Lung (tissue), 12 donors: ENCODE measurements around the gene GLB1L3. TPM values are rescaled to one million over a fixed set of nuclear protein-coding genes. Genes with fewer than 3 reads are reported as not detected.

ENCODE experiments used
- ATAC-seq: fragments of 200-7000 bp; cut with Tn5 transposase; one replicate; pipeline ENCODE4 v1.9.1; 2020; ENCODE audit warnings: moderate number of reproducible peaks; ENCODE audit not compliant: insufficient read depth, low FRiP score
- DNase-seq, 3 donors: peaks; one replicate each; pipeline ENCODE4 v3.0.0-alpha.2; 2013 to 2017
- H3K27ac ChIP-seq, 2 donors: one replicate each; pipeline ENCODE4 v1.5.1; 2013; ENCODE audit warnings: mild to moderate bottlenecking in 2 of 2, moderate library complexity in 2 of 2, control low read depth in 1 of 2, inconsistent platforms in 1 of 2, low read depth in 1 of 2, low read length in 1 of 2
- H3K27me3 ChIP-seq, 3 donors: one replicate each; pipeline ENCODE4 v1.5.1; 2013; ENCODE audit warnings: low read length in 2 of 3; ENCODE audit not compliant: control insufficient read depth in 3 of 3, insufficient read depth in 3 of 3
- H3K36me3 ChIP-seq, 4 donors: one replicate each; pipeline ENCODE4 v1.5.1; 2013; ENCODE audit warnings: low read length in 4 of 4, mild to moderate bottlenecking in 1 of 4, moderate library complexity in 1 of 4; ENCODE audit not compliant: control insufficient read depth in 4 of 4, insufficient read depth in 4 of 4
- H3K4me1 ChIP-seq, 5 donors: one replicate each; pipeline ENCODE4 v1.5.1; 2013; ENCODE audit warnings: low read length in 5 of 5, mild to moderate bottlenecking in 2 of 5, moderate library complexity in 1 of 5; ENCODE audit not compliant: control insufficient read depth in 5 of 5, insufficient read depth in 5 of 5
- H3K4me3 ChIP-seq: one replicate; pipeline ENCODE4 v1.5.1; 2013; ENCODE audit warnings: mild to moderate bottlenecking, control low read depth, moderate library complexity
- H3K9ac ChIP-seq, 2 donors: one replicate each; pipeline ENCODE4 v1.5.1; 2013; ENCODE audit warnings: low read length in 2 of 2, control low read depth in 1 of 2; ENCODE audit not compliant: insufficient read depth in 1 of 2
- H3K9me3 ChIP-seq, 4 donors: one replicate each; pipeline ENCODE4 v1.5.1; 2013; ENCODE audit warnings: low read length in 3 of 4, mild to moderate bottlenecking in 1 of 4, moderate library complexity in 1 of 4; ENCODE audit not compliant: control insufficient read depth in 4 of 4, insufficient read depth in 3 of 4
- WGBS, 2 donors: extraction: QIAGEN DNeasy Blood & Tissue Kit; methylation state at CpG; one replicate each; pipeline ENCODE4 v1.1.7; 2013; 5-methylcytosine and 5-hydroxymethylcytosine counted together
- polyA plus RNA-seq, 2 donors: library from polyadenylated mRNA; stranded (reverse); fragments of 200-250 nt; gene quantifications; one replicate each; pipeline ENCODE4 v1.2.1, GENCODE V29; 2013
- total RNA-seq, 2 donors: library from RNA; depleted of rRNA in 1 of 2; stranded (reverse); fragments of >200 nt in 1 of 2; gene quantifications; one replicate each; pipeline ENCODE4 v1.2.1, GENCODE V29; 2014 to 2021
- TF ChIP-seq, protein P1 (sequence below): IDR thresholded peaks from 2 replicates; pipeline ENCODE4 v1.5.1; 2012; ENCODE audit warnings: mild to moderate bottlenecking; ENCODE audit errors: control extremely low read depth, extremely low read depth
- donor health status: control.
- donor health status: control.
- donor health status: Bipolar disorder and iron deficiency.
- donor health status: healthy.
- donor health status: DM: yes; HTN: yes; CAD: no.

Gene GLB1L3
- total and polyA plus RNA-seq, 4 donors = 0.06 to 0.29 (median 0.18) TPM; not detected in 1

DNA sequence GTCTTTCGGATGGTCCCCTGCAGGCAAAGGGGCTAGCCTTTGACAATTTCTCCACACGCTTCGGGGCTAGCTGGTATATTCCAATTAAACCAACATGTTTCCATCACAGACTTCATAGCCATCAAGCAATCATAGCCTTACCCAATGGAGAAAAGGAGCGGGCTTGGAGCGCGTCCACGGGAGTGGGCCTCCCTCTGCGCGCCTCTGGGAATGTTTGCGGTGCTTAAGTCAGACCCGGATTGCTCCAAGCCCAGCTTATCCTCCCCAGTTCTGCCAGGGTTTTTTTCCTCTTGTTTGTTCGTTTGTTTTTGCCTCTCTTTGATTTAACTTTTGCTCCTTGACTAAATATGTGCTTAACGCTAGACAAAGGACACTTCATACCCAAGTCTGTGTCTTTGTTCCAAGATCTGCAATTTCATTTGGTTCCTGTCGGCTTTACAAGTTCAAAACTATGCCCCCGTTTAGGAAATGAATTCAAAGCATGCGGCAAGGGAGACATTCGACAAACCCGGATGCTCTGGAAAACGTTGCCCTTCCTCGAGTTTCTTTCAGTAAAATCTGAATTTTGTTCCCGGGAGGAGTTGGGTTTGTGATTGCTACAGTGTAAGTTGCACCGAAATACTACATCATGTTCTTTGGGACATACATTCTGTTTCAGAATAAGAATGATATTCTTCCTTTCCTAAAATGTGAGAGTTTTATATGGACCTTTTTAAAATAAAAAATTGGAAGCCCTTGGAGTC, 54.6 kb downstream of the GLB1L3 start:
- Histone ChIP-seq H3K36me3 (no peaks in the 10 kb centered on the region), H3K4me1 (peaks cover 0 to 7% (median 3%) of the 10 kb centered on the region in 5 donors), H3K27me3 (peaks cover 0 to 33% (median 28%) of the 10 kb centered on the region in 3 donors), H3K9ac (no peak overlapping the region), H3K27ac (no peak overlapping the region), H3K4me3 (no peak overlapping the region), H3K9me3 (no peaks in the 10 kb centered on the region)
- WGBS, 2 donors = 27 to 35% methylated on average over 22 of the region's 22 CpGs
- TF ChIP-seq, protein P1, sequence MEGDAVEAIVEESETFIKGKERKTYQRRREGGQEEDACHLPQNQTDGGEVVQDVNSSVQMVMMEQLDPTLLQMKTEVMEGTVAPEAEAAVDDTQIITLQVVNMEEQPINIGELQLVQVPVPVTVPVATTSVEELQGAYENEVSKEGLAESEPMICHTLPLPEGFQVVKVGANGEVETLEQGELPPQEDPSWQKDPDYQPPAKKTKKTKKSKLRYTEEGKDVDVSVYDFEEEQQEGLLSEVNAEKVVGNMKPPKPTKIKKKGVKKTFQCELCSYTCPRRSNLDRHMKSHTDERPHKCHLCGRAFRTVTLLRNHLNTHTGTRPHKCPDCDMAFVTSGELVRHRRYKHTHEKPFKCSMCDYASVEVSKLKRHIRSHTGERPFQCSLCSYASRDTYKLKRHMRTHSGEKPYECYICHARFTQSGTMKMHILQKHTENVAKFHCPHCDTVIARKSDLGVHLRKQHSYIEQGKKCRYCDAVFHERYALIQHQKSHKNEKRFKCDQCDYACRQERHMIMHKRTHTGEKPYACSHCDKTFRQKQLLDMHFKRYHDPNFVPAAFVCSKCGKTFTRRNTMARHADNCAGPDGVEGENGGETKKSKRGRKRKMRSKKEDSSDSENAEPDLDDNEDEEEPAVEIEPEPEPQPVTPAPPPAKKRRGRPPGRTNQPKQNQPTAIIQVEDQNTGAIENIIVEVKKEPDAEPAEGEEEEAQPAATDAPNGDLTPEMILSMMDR = no peak
- ATAC-seq (no peak), DNase-seq (peak in 2 of 3 donors; percentile 5 to 6)

DNA sequence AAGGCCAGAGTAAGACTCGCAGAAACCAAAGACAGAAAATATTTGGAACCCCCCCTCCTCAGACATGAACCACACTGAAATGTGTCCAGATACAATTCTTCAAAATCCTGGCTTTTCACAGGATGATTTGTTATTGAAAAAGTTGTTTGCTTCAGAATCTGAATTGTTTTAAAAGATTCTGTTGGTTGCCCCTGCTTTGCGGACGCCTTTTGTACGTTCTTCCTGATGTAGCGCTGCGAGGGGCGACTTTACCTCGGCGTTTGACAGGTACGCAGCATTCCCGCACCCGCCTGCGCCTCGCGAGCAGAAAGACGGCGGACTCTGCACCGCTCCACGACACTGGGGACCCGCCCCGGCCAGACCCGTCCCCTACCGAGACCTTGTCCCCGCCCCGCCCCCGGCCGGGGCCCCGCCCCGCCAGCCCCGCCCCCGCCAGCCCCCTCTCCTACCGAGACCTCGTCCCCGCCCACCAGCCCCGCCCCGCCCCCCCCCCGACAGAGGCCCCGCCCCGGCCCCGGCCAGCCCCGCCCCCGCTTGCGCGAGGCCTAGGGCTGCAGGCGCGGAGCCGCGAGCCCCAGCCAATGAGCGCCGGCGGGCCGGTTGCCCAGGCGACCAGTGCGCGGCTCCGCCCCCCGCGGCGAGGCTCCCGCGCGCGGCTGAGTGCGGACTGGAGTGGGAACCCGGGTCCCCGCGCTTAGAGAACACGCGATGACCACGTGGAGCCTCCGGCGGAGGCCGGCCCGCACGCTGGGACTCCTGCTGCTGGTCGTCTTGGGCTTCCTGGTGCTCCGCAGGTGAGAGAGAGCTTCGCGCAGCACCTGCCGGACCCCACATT, 55.4 kb downstream of the GLB1L3 start, which contains the start of gene GLB1L2:
GLB1L2 (plus strand) TSS at position 635 of the 835 bp plus-strand sequence; CDS start at position 709, 74 bp downstream.
- ATAC-seq (peak; percentile 95), DNase-seq (peak; percentile 44 to 76 (median 69))
- 2% methylated on average over 52 to 77 of the region's 80 CpGs for WGBS, 2 donors
- H3K36me3 ChIP-seq = no peaks in the 10 kb centered on the region
- no peaks in the 10 kb centered on the region for H3K9me3 ChIP-seq
- H3K4me3 ChIP-seq = peak within 1 kb of the TSS; percentile 46
- TF ChIP-seq, protein P1 = no peak
- no peak within 1 kb of the TSS for H3K27ac ChIP-seq
- peaks cover 0 to 7% (median 3%) of the 10 kb centered on the region in 5 donors for H3K4me1 ChIP-seq
- H3K9ac ChIP-seq = no peak within 1 kb of the TSS
- peaks cover 0 to 33% (median 26%) of the 10 kb centered on the region in 3 donors for H3K27me3 ChIP-seq

DNA sequence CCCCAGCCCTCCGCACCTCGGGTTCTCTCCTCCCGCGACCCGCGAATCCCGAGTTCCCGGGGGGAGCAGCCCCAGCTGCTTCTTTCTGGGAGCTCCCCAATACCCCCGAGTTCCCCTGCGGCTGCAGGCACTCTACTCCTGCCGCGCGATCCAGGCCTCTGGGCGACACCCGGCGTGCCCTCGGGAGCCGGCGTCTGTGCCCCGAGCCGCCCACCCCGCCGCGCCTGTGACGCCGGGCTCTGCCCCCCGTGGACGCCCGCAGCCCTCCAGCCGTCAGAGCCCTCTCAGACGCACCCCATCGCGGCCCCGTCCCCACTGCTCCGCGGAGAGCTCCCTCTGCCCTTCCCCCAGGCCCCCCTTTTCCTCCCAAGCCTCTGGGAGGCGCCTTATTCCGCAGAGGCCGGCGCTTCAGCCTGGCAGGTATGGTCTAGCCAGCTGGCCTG, 56.0 kb downstream of the GLB1L3 start:
- WGBS, 2 donors = 2 to 3% methylated on average over 34 to 40 of the region's 40 CpGs
- TF ChIP-seq, protein P1 = no peak
- Histone ChIP-seq H3K9me3 (no peaks in the 10 kb centered on the region), H3K9ac (no peak overlapping the region), H3K4me1 (peaks cover 0 to 7% (median 3%) of the 10 kb centered on the region in 5 donors), H3K27me3 (peaks cover 0 to 33% (median 26%) of the 10 kb centered on the region in 3 donors), H3K4me3 (peak overlapping the region; percentile 46), H3K36me3 (no peaks in the 10 kb centered on the region), H3K27ac (no peak overlapping the region)
- ATAC-seq (peak; percentile 17), DNase-seq (peak in 2 of 3 donors; percentile 8)
